GM18511 (cell line): ENCODE measurements around the gene TNFRSF21.
A peak's percentile ranks its signal among the peaks of the same experiment; 100 is the strongest.
"Not testable (repeated sequence)": the region's sequence is repeated elsewhere in the genome, so short reads cannot be mapped to it uniquely, and the experiment has no call there.

Experiments
- ATAC-seq: cut with Tn5 transposase; IDR thresholded peaks from one replicate; pipeline ENCODE4 v1.9.1; 2021; ENCODE audit warnings: mild to moderate bottlenecking, moderate library complexity; ENCODE audit not compliant: unreplicated experiment

TNFRSF21 gene

DNA sequence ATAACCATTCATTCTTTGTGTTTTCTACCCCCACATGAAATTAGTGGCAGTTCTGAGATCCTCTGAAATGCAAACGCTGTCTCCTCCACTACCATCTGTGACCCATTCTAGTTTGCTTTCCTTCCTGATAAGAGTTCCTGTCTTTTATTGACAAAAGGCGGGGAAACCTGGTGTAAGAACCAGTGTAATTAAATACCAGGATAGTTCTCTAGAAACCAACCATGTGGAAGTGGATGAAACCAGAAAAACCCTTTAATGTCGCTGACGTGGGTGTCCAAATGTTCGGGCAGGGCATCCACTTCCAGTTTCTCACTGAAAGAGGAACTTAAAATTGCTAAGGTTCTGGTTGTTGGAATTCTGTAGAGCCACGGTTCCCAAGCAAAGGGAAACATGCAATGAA is 79.1 kb downstream of the TNFRSF21 start:
- no peak for ATAC-seq

GRCh38 chr6:47229255-47229654 is 80.5 kb downstream of the TNFRSF21 start:
- no peak for ATAC-seq

GRCh38 chr6:47228093-47228492 is 81.6 kb downstream of the TNFRSF21 start:
- ATAC-seq = not testable (repeated sequence)

DNA sequence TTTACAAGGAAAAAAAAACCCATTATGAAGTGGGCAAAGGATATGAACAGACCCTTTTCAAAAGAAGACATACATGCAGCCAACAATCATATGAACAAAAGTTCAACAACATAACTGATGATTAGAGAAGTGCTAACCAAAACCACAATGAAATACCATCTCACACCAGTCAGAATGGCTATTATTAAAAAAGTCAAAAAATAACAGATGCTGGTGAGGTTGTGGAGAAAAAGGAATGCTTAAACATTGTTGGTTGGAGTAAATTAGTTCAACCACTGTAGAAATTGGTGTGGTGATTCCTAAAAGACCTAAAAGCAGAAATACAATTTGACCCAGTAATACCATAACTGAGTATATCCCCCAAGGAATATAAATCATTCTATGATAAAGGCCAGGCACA is 86.5 kb downstream of the TNFRSF21 start:
- ATAC-seq = not testable (repeated sequence)

GRCh38 chr6:47221565-47221964 is 88.1 kb downstream of the TNFRSF21 start:
- ATAC-seq = no peak

- ATAC-seq = no peak
Observed at GRCh38 chr6:47209632-47210031, 100.1 kb downstream of the TNFRSF21 start.

GRCh38 chr6:47207261-47207660 is 102.4 kb downstream of the TNFRSF21 start:
- no peak for ATAC-seq

DNA sequence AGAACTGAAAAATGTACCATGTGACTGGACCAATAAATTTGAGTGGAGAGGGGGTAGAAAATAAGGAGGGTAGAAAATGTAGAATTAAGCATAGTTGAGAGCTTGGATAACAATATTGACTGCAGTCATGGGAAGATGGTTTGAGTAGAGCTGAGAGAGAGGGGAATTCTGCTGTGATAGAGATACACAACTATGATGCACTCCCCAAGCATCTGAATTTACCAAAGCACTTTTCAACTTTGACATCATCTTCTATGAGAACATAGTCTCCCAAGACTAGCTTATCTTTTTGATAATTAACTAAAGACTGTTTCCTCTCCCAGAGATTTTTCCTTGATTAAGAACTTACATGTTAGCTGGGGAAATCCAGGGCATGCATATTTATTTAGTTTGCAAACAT is 103.1 kb downstream of the TNFRSF21 start:
- no peak for ATAC-seq

GRCh38 chr6:47203938-47204611 is 105.6 kb downstream of the TNFRSF21 start:
- ATAC-seq = no peak

DNA sequence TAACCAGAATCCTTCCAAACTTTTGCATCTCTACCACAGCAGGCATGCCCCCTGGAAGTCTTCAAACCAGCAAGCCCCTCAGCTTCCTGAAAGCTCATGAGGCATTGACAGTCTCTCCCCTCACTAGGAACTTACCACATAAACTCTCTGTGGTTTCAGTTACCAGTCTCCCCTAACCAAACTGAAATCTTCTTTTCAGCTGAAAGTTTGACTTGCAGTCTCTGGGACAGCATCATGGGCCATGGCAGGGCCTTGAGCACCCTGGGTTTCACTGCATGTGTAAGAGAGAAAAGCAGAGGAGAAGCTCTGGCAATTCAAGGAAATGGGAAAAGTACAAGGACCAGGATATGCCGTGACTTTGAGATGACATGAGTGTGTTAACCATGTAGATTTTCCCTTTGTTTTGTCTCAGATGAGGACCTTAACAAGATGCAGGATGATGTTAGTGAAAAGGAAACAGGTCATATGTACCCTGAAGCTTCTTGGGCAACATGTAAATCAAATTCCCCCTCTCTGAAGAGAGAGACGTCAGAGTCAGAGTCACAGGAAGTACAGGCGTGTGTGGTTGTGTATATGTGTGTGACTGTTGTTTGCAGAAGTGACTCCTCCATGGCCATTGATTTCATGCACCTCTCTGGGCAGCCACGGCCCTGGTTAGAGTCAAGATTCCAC is 106.3 kb downstream of the TNFRSF21 start:
- ATAC-seq = peak; percentile 93

- ATAC-seq = no peak
Observed at GRCh38 chr6:47202644-47203205, 107.0 kb downstream of the TNFRSF21 start.

DNA sequence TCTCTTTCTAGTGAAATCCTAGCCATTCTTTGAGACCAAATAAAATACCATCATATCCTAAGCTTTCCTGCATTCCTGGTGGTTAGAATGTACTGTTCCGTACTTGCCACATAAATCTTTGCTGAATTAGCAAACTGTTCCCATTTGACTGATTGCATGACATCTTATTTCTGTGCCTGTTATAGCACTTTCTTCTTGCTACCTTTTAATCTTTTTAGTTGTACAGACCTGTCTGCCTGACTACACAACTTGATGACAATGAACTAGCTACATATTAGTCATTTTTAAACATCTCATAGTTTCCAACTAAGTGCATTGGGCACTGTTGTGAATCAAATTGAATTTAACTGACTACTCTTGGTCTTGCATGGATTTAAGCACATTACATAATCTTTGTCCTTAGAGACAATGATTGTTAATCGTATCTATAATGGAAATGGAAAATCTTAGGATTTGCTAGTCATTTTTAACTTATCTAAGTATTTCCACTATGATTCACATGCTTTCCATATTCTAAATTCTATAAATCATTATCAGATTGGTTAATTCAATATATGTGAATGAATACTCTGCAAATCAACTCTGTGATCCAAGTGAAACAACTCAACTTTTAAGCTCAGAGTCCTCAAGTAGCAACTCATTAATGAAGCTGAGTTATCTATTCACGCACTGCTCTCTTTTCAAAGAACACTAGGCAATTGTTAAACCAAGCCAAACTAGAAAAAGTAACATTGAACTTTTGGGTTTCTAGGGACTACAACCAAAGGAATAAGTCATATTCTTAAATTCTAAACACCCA is 109.0 kb downstream of the TNFRSF21 start:
- no peak for ATAC-seq

DNA sequence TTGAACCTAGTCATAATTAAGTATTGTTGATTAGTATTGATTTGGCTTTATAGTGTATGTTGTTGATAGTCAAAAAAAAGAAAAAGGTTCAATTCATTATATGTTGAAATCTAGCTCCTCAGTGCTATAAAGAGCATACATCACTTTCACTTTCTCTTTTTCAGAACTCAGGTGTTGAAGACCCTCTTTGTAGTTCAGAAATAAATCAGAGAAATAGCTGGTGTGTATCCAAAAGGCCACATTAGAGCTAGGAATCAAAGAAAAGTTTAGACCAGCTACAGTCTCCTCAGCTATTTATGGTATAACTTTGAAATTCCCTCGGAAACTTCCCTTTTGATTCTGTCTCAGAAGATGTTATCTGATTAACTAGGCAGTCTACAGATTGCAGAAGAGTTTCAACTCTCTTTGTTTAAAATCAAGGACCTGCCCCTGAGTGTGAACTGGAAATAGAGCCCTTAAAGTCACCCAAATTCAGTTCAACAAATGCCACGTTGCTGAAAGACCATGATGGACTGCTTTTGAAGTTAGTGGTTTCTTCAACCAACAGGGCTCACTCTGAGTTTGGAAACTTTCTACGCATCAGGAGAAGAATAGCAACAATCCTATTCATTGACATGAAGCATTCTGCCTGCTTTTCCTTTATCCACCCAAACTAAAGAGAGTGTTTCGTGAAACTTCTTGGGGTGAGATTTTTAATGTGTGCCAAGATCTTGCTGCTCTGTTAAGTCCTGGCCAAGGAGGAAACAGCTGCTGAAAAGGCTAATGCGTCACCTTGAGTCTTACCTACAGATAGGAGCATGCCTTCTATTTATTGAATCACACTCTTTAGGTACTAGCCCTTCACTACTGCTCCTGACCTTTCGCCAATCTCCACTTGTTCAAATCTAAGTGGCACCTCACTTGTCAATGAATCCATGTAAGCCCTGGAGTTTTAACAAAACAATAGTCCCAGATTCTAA is 111.7 kb downstream of the TNFRSF21 start:
- ATAC-seq = peak; percentile 39

GRCh38 chr6:47196113-47196512 is 113.6 kb downstream of the TNFRSF21 start:
- ATAC-seq = no peak

DNA sequence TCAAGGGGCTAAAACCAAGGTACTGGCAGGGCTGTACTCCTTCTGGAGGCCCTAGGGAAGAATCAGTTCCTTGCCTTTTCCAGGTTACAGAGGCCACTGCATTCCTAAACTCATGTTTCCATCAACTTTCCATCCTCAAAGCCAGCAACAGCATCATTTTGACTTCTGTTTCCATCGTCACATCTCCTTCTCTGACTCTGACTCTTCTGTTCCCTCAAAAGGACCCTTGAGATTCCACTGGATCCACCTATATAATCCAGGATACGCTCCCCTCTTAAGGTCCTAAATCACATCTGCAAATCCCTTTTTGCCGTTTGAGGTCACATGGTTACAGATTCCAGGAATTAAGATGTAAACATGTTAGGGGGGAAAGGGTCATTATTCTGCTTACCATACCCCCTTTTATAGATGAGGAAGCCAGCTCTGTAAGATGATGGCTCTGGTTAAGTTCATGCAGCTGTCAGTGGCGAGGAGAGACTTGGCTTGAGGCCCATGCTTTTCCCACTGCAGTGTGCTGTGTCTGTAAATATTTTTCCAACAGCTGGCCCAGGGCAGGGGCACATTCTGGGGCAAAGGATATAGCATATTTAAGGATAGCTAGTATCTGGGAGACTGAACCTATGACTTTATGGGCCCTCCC is 114.6 kb downstream of the TNFRSF21 start:
- ATAC-seq = no peak

DNA sequence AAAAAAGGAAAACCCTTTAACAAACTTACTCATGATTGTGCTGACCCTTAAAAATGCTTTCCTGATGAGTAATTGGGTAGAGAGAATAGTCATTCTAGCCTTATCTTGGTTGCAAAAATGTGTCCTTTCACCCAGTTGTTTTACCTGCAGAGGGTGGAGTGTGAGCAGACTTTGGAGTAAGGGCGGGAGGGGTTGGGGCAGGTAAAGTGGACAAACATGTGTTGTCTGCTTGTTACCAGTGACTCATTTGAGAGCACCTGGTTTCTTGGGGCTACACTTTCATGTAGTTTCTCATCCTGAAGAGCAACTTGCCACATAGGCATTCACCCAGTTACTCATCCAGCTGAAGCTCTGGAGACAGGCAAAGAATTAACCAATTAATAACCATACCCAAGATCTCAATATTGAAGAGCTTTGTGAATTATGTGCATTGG is 121.1 kb downstream of the TNFRSF21 start:
- ATAC-seq = no peak

DNA sequence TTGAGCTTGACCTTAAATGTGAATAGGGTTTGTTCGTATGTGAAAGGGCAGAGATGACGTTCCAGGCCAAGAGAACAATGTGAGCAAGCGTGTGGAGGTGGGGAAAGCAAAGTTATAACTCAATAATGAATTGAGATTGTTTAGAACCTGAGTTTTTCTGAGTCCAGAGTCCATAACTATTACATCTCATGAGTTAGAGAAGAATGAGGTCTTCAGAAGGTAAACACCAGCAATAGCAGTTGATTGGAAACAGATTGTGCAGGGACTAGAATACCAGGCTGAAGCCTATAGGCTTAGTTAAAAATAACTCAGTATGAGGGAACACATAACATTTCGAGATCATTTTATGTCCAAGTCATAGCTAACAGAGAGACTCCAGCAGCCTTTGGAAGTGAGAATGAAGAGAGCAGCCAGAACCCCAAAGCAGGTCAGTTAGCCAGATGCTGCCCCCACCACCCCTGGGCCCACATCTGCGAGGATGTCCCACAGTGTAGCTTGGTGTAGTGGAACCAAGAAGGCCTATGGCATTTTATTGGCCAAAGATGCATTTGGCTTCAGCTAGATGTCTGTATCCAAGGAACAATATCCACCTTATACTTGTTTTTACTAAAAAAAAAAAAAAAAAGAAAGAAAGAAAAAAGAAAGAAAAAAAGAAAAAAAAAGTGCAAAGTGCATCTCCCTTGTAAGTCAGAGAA is 121.7 kb downstream of the TNFRSF21 start:
- no peak for ATAC-seq

DNA sequence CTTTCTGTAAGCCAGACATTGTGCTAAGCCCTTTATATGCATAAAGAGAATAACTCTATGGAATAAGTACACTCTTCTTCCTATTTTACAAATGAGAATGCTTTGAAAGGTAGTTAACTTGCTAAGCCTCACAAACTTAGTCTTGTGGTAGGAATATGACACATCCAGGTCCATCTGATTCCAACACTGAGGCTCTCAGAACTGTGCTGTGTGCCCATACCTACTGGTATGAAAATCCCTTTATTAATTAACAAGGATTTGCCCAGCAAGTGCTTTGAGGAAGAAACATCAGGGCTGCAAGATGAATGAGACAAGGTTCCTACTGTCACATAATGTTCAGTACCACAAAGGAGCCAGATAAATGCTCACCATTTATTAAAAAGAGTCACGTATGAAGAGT is 122.6 kb downstream of the TNFRSF21 start:
- no peak for ATAC-seq

GRCh38 chr6:47182291-47182957 is 127.3 kb downstream of the TNFRSF21 start:
- ATAC-seq = no peak
